ENCODE measurements around the gene AGTRAP. TPM values are rescaled to one million over a fixed set of nuclear protein-coding genes. Genes with fewer than 3 reads are reported as not detected.

AGTRAP gene
- total and polyA plus RNA-seq, 2 experiments from 2014 or later, result 58.6 to 94.0 TPM

DNA sequence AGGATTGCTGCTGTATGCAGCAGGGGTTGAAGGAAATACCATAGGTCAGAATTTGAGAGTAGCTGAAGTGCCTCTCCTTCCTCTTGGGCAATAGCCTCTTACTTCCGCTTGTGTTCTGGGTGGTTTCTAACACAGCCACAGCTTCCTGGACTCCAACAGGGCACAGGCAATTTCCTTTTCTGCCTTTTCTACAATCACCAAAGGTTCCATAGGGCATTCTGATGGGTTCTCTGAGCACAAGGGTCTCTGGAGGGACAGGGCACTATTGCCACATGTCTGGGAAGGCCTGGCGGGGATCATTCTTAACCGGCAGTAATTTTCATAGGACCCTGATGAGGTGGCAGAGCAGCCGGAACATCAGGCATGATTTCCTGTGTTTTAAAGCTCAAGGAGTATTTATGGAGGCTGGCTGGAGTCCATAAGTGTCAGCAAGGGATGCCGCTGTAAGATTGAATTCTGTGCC lies 5.5 kb upstream of the AGTRAP start:
- Histone ChIP-seq H3K27me3 (no peaks in the 10 kb centered on the region), H3K36me3 (no peaks in the 10 kb centered on the region), H3K27ac (no peak overlapping the region), H3K4me1 (ENCODE audit: low read depth) (peaks cover 7% of the 10 kb centered on the region), H3K9me3 (ENCODE audit: low read depth) (no peaks in the 10 kb centered on the region), H3K4me3 (no peak overlapping the region)
- TF ChIP-seq, protein P1, sequence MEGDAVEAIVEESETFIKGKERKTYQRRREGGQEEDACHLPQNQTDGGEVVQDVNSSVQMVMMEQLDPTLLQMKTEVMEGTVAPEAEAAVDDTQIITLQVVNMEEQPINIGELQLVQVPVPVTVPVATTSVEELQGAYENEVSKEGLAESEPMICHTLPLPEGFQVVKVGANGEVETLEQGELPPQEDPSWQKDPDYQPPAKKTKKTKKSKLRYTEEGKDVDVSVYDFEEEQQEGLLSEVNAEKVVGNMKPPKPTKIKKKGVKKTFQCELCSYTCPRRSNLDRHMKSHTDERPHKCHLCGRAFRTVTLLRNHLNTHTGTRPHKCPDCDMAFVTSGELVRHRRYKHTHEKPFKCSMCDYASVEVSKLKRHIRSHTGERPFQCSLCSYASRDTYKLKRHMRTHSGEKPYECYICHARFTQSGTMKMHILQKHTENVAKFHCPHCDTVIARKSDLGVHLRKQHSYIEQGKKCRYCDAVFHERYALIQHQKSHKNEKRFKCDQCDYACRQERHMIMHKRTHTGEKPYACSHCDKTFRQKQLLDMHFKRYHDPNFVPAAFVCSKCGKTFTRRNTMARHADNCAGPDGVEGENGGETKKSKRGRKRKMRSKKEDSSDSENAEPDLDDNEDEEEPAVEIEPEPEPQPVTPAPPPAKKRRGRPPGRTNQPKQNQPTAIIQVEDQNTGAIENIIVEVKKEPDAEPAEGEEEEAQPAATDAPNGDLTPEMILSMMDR (IDR thresholded peaks at IDR 0.05; ENCODE audit: low read depth, low read length), result no peak
- peak in 1 of 2 donors; percentile 76 for DNase-seq (ENCODE audit: low read depth in 1 of 2, low spot score in 1 of 2)

DNA sequence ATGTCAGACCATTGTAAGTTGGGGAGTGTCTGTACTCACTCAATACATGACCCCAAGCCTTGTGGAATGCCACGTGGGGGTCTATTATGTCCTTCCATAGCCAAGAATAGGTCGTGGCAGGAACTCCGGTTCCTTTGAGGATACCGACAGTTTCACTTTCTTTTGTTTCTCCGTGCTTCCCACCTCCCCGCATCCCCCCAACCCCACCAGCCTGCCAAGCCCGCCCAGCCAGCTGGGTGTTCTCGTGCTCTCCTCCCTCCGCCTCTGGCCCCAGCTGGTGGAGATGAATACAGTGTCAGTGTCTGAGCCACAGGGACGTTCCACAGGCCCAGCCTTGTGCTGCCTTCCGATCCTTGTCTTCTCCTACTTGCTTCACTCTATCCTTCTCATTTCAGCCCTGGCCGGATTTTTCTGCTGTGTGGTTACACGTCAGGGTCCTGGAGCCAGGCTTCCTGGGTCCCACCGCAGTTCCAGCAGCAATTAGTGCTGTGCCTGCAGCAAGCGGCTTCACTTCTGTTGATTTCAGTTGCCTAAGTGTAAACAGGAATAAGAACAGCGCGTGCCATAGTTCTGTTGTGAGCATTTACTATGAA lies 4.1 kb upstream of the AGTRAP start:
- Histone ChIP-seq H3K4me3 (no peak overlapping the region), H3K4me1 (ENCODE audit: low read depth) (peaks cover 8% of the 10 kb centered on the region), H3K9me3 (ENCODE audit: low read depth) (no peaks in the 10 kb centered on the region), H3K27me3 (no peaks in the 10 kb centered on the region), H3K36me3 (no peaks in the 10 kb centered on the region), H3K27ac (no peak overlapping the region)
- TF ChIP-seq, protein P1 (IDR thresholded peaks at IDR 0.05; ENCODE audit: low read depth, low read length), result no peak
- peak in 1 of 2 donors; percentile 87 for DNase-seq (ENCODE audit: low read depth in 1 of 2, low spot score in 1 of 2)

DNA sequence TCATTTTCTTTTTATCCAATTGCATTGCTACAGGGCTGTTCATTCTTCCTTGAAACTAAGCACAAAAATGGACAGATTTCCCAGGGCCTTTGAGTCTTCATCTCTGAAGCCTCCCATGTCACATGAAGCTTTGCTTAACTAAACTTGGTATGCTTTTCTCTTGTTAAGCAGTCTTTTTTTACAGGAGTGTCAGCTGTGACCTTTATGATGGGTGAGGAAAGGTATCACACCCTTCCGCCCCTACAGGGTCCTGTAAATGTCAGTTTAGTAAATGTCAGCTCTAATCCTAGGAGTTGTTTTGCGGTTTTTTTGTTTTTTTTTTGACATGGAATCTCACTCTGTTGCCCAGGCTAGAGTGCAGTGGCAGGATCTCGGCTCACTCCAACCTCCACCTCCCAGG lies 2.6 kb upstream of the AGTRAP start:
- TF ChIP-seq, protein P1 (IDR thresholded peaks at IDR 0.05; ENCODE audit: low read depth, low read length), result no peak
- DNase-seq (ENCODE audit: low read depth in 1 of 2, low spot score in 1 of 2), result no peak
- H3K36me3 ChIP-seq, result no peaks in the 10 kb centered on the region

DNA sequence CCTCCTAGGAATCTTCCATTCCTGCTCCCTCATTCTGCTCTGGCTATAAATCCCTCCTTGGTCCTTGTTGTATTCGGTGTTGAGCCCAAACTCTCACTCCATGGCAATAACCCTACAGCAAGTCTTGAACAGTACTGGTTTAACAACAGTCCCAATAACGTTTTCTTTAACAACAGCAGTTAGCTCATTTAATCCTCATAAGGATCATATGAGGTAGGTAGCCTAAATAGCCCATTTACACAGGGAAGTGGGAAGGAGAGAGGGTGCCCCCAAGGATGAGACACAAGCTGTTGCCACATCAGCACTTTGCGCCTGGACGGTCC lies 444 bp upstream of the AGTRAP start:
- Histone ChIP-seq H3K36me3 (no peaks in the 10 kb centered on the region), H3K27me3 (no peaks in the 10 kb centered on the region), H3K9me3 (ENCODE audit: low read depth) (no peaks in the 10 kb centered on the region), H3K4me3 (no peak overlapping the region), H3K4me1 (ENCODE audit: low read depth) (peaks cover 14% of the 10 kb centered on the region), H3K27ac (no peak overlapping the region)
- no peak for DNase-seq (ENCODE audit: low read depth in 1 of 2, low spot score in 1 of 2)
- TF ChIP-seq, protein P1 (IDR thresholded peaks at IDR 0.05; ENCODE audit: low read depth, low read length), result no peak

More for the DNA sequence above, 2.6 kb upstream of the AGTRAP start:
- no peak overlapping the region for H3K27ac ChIP-seq
- H3K4me3 ChIP-seq, result no peak overlapping the region
- peaks cover 14% of the 10 kb centered on the region for H3K4me1 ChIP-seq (ENCODE audit: low read depth)
- no peaks in the 10 kb centered on the region for H3K9me3 ChIP-seq (ENCODE audit: low read depth)
- no peaks in the 10 kb centered on the region for H3K27me3 ChIP-seq

DNA sequence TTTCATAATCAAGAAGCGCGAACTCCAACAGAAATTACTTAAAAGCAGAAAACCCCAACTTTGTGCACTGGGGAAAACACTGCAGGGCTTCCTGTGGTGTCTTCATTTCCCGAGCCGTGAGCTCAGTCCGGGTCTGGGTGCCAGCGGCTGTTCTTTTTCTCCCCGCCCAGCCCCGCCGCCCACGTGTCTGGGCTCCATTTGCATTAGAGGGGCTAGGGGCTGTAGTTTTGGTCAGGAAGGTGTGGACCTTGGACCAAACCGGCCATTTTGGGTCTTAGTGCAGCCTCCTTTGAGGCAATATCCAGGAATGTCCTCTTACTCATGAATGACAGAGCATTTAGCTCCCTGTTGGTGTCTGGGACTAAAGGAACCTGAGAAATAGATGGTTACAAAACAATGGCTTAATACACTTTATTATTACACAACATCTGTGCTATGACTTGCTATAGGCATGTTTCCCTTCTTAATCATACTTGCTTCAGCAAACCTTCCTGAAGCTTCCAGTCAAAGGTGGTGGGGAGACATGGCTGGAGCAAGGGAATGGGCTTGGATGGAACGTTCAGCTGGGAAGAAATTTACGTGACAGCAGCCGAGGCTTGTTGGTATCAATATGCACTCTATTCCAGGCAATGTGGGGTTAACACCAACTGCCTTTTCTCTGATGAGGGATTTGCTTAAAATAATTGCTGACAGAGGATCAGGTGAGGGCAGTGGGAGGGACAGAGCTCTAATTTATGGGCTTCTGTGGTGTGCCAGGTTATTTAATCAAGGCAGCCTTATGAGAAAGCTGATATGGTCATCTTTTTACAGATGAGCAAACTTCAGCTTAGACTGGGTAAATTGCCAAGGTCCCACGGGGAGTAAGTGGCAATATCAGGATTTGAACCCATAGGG lies 1.1 kb downstream of the AGTRAP start:
- Histone ChIP-seq H3K27ac (no peak overlapping the region), H3K4me1 (ENCODE audit: low read depth) (peaks cover 7% of the 10 kb centered on the region), H3K36me3 (no peaks in the 10 kb centered on the region), H3K4me3 (peak overlapping the region; percentile 58), H3K27me3 (no peaks in the 10 kb centered on the region), H3K9me3 (ENCODE audit: low read depth) (no peaks in the 10 kb centered on the region)
- peak; percentile 38 to 86 for DNase-seq (ENCODE audit: low read depth in 1 of 2, low spot score in 1 of 2)
- TF ChIP-seq, protein P1 (IDR thresholded peaks at IDR 0.05; ENCODE audit: low read depth, low read length), result no peak
